K562 (cell line): ENCODE measurements around the gene COL23A1. TPM values are rescaled to one million over a fixed set of nuclear protein-coding genes. Genes with fewer than 3 reads are reported as not detected.

ENCODE experiments used
- BCOR ChIP-seq: fragments of 450-650 bp; IDR thresholded peaks from 2 replicates; pipeline ENCODE4 v1.6.1; 2016
- BHLHE40 ChIP-seq: IDR thresholded peaks from 2 replicates; pipeline ENCODE4 v1.6.1; 2011; ENCODE audit warnings: low read length, improper control_type of control experiment
- L3MBTL2 ChIP-seq: fragments of 450-650 bp; IDR thresholded peaks from 2 replicates; pipeline ENCODE4 v1.6.1; 2016; ENCODE audit warnings: mild to moderate bottlenecking, moderate library complexity
- RAD21 ChIP-seq, 2 experiments: fragments of 250-450 bp in 1 of 2; fragments of 450-650 bp in 1 of 2; sonication (Bioruptor Pico) in 1 of 2; formaldehyde crosslinking in 1 of 2; IDR thresholded peaks in 1 of 2; conservative IDR thresholded peaks in 1 of 2; 2 replicates each; pipeline versions ENCODE4 v1.4.0 to v1.8.0; 2020 to 2022; ENCODE audit warnings: mild to moderate bottlenecking in 2 of 2, moderate library complexity in 1 of 2
- RUNX1 ChIP-seq: sonication (generic); IDR thresholded peaks from 2 replicates; pipeline ENCODE4 v1.6.1; 2016; ENCODE audit warnings: antibody characterized with exemption, low read depth
- SMAD2 ChIP-seq: fragments of 150-350 bp; IDR thresholded peaks from 2 replicates; pipeline ENCODE4 v1.6.1; 2014; ENCODE audit warnings: low read depth, mild to moderate bottlenecking, low read length
- SMC3 ChIP-seq: conservative IDR thresholded peaks from 2 replicates; pipeline ENCODE4 v1.6.1; 2011; ENCODE audit warnings: low read depth, low read length, improper control_type of control experiment; ENCODE audit not compliant: insufficient read depth
- TBP ChIP-seq: optimal IDR thresholded peaks from 2 replicates; pipeline ENCODE3; 2011; ENCODE audit warnings: low read depth, low read length, improper control_type of control experiment
- ZBTB8A ChIP-seq: fragments of 450-650 bp; IDR thresholded peaks from 2 replicates; pipeline ENCODE4 v1.6.1; 2018; ENCODE audit warnings: mild to moderate bottlenecking, moderate library complexity; ENCODE audit not compliant: partially characterized antibody
- ZNF121 ChIP-seq: sonication (generic); formaldehyde crosslinking; conservative IDR thresholded peaks from 2 replicates; pipeline ENCODE4 v1.8.0; 2022; ENCODE audit warnings: missing genetic modification reagents
- ZNF583 ChIP-seq: fragments of 250-450 bp; sonication (Bioruptor Pico); IDR thresholded peaks from 2 replicates; pipeline ENCODE4 v1.4.0; 2020
- polyA plus RNA-seq, 8 experiments: library from polyadenylated mRNA; depleted of rRNA in 4 of 8; stranded (reverse) in 5 of 8; unstranded in 3 of 8; fragments of >200 nt; fragmentation: Nextera tagmentation in 2 of 8; fragmentation: Illumina TruSeq in 1 of 8; extraction: Ambion mirVana in 2 of 8; extraction: Trizol in 1 of 8; gene quantifications; 2 replicates each; pipeline versions ENCODE4 v1.2.1 to v1.2.3, GENCODE V29; 2011 to 2014; ENCODE audit warnings: inconsistent platforms in 1 of 8, missing spikeins in 1 of 8
- total RNA-seq, 7 experiments: library from RNA; depleted of rRNA in 6 of 7; stranded (reverse); fragments of >200 nt in 6 of 7; fragmentation: Illumina TruSeq in 2 of 7; extraction: Trizol in 2 of 7; gene quantifications; 2 replicates each; pipeline versions ENCODE4 v1.2.1 to v1.2.3, GENCODE V29; 2011 to 2021; ENCODE audit warnings: low replicate concordance in 1 of 7
- TF ChIP-seq, protein P1 (sequence below), 2 experiments: fragments of 450-650 bp; formaldehyde crosslinking in 1 of 2; IDR thresholded peaks; 2 replicates each; pipeline versions ENCODE4 v1.4.0 to v1.6.1; 2014 to 2020; ENCODE audit warnings: mild to moderate bottlenecking in 2 of 2, borderline replicate concordance in 1 of 2, low read depth in 1 of 2
- TF ChIP-seq, protein P2 (sequence below): IDR thresholded peaks from 2 replicates; pipeline ENCODE4 v1.6.1; 2011; ENCODE audit not compliant: insufficient read length; ENCODE audit errors: extremely low read depth
- TF ChIP-seq, protein P3 (sequence below), 3 experiments: IDR thresholded peaks in 2 of 3; conservative IDR thresholded peaks in 1 of 3; 2 replicates each; pipeline ENCODE4 v1.5.1; 2011 to 2012; ENCODE audit warnings: low read length in 3 of 3, mild to moderate bottlenecking in 3 of 3, control low read depth in 2 of 3, improper control_type of control experiment in 1 of 3, inconsistent platforms in 1 of 3, low read depth in 1 of 3, mixed read lengths in 1 of 3, moderate library complexity in 1 of 3; ENCODE audit not compliant: insufficient read depth in 2 of 3
- TF ChIP-seq, protein P4 (sequence below): sonication (generic); formaldehyde crosslinking; IDR thresholded peaks from 2 replicates; pipeline ENCODE4 v1.8.0; 2022; ENCODE audit warnings: mild to moderate bottlenecking, low read depth, missing genetic modification reagents

The COL23A1 gene
- total and polyA plus RNA-seq, 9 of the 15 experiments (the other 6 are each of a cell fraction or from before 2014, with no cell fraction given): 0.09 TPM; not detected in 8

DNA sequence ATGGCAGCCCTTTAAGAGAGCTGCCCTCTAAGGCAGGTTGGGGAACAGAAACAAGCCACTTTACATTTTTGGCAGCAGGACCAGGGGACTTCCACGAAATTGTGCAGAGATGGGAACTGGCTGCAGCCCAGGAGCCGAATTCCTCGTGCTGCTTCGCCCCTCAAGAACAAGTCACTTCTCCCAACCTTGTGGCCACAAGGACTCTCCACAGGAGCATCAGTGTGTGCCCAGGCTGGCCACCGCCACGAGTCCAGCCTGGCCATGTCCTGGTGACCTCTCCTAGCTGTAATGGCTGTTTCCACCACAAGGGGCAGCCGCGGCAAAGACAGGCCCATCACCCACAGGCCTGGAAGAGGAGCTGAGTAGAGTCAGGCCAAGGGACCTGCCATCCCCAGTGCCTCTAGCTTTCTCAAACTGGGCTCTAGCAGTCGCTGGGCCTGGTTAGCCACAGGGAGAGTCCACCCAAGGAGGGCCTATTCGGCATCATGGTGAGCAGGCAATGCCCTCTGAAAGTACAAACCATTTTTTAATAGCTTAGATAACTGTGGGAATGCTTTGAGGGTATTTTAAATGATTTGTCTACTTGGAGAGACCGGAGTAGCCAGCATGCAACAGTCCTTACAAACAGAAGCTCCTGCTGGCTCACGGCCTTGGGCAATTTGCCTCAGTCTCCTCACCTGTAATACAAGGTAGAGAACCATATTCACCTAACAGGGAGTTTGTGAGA, 129.0 kb downstream of the COL23A1 start (continued):
- TF ChIP-seq, protein P1, sequence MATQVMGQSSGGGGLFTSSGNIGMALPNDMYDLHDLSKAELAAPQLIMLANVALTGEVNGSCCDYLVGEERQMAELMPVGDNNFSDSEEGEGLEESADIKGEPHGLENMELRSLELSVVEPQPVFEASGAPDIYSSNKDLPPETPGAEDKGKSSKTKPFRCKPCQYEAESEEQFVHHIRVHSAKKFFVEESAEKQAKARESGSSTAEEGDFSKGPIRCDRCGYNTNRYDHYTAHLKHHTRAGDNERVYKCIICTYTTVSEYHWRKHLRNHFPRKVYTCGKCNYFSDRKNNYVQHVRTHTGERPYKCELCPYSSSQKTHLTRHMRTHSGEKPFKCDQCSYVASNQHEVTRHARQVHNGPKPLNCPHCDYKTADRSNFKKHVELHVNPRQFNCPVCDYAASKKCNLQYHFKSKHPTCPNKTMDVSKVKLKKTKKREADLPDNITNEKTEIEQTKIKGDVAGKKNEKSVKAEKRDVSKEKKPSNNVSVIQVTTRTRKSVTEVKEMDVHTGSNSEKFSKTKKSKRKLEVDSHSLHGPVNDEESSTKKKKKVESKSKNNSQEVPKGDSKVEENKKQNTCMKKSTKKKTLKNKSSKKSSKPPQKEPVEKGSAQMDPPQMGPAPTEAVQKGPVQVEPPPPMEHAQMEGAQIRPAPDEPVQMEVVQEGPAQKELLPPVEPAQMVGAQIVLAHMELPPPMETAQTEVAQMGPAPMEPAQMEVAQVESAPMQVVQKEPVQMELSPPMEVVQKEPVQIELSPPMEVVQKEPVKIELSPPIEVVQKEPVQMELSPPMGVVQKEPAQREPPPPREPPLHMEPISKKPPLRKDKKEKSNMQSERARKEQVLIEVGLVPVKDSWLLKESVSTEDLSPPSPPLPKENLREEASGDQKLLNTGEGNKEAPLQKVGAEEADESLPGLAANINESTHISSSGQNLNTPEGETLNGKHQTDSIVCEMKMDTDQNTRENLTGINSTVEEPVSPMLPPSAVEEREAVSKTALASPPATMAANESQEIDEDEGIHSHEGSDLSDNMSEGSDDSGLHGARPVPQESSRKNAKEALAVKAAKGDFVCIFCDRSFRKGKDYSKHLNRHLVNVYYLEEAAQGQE (IDR thresholded peaks at IDR 0.05; ENCODE audit: borderline replicate concordance): peak; percentile 53; the same call in 1 of the 2 replicates
- TF ChIP-seq, protein P1 (CRISPR knock-in tag; IDR thresholded peaks at IDR 0.05; ENCODE audit: low read depth): no peak
- TF ChIP-seq RAD21 (CRISPR knock-in tag; conservative IDR thresholded peaks at IDR 0.05 in 1 of 2, IDR thresholded peaks at IDR 0.05 in 1 of 2): peak; percentile 65 to 68
- no peak for TF ChIP-seq BCOR
- 0 out of 2 replicates have a peak, but pooled peaks have one; percentile 30 for TF ChIP-seq BHLHE40
- TF ChIP-seq ZNF121 (CRISPR knock-in tag): no peak
- peak; percentile 24 for TF ChIP-seq TBP
- TF ChIP-seq, protein P2, sequence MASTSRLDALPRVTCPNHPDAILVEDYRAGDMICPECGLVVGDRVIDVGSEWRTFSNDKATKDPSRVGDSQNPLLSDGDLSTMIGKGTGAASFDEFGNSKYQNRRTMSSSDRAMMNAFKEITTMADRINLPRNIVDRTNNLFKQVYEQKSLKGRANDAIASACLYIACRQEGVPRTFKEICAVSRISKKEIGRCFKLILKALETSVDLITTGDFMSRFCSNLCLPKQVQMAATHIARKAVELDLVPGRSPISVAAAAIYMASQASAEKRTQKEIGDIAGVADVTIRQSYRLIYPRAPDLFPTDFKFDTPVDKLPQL: no peak
- TF ChIP-seq ZBTB8A: no peak
- TF ChIP-seq, protein P3, sequence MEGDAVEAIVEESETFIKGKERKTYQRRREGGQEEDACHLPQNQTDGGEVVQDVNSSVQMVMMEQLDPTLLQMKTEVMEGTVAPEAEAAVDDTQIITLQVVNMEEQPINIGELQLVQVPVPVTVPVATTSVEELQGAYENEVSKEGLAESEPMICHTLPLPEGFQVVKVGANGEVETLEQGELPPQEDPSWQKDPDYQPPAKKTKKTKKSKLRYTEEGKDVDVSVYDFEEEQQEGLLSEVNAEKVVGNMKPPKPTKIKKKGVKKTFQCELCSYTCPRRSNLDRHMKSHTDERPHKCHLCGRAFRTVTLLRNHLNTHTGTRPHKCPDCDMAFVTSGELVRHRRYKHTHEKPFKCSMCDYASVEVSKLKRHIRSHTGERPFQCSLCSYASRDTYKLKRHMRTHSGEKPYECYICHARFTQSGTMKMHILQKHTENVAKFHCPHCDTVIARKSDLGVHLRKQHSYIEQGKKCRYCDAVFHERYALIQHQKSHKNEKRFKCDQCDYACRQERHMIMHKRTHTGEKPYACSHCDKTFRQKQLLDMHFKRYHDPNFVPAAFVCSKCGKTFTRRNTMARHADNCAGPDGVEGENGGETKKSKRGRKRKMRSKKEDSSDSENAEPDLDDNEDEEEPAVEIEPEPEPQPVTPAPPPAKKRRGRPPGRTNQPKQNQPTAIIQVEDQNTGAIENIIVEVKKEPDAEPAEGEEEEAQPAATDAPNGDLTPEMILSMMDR (IDR thresholded peaks at IDR 0.05 in 2 of 3, conservative IDR thresholded peaks at IDR 0.05 in 1 of 3; ENCODE audit: insufficient read depth in 2 of 3, low read depth in 1 of 3, low read length in 3 of 3): peak; percentile 85 to 95 (median 87)
- peak; percentile 21; the same call in 1 of the 2 replicates for TF ChIP-seq L3MBTL2
- TF ChIP-seq, protein P4, sequence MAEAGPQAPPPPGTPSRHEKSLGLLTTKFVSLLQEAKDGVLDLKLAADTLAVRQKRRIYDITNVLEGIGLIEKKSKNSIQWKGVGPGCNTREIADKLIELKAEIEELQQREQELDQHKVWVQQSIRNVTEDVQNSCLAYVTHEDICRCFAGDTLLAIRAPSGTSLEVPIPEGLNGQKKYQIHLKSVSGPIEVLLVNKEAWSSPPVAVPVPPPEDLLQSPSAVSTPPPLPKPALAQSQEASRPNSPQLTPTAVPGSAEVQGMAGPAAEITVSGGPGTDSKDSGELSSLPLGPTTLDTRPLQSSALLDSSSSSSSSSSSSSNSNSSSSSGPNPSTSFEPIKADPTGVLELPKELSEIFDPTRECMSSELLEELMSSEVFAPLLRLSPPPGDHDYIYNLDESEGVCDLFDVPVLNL: no peak
- TF ChIP-seq SMAD2: no peak
- TF ChIP-seq SMC3: peak; percentile 61
- TF ChIP-seq RUNX1: 0 out of 2 replicates have a peak, but pooled peaks have one; percentile 57
- peak; percentile 55; the same call in 1 of the 2 replicates for TF ChIP-seq ZNF583 (CRISPR knock-in tag)
